Measurements from ENCODE around the gene CD63.

Gene CD63

DNA sequence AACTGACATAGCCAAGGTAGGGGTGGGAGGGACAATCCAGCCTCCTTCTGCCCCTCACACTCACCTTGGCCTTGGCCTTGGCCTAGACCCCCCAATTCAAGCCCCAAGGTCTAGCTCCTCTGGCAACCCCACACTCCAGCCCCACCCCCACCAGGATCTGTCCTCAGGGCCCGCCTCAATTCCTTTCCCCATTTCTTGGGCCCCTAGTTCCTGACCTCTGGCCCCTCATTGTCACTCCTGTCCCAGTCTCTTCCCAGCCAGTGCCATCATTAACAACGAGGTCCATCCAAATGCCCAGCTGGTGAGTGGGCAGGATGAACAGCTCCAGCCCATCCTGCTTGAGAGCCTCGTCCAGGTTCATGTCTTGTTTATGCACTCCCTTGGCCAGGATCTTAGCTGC is 7.3 kb upstream of the CD63 start:
- H3K9me2 ChIP-seq (replicated peaks; ENCODE audit: insufficient read depth, low read length): no peaks in the 10 kb centered on the region
- DNase-seq: no peak
- H2AFZ ChIP-seq (ENCODE audit: low read length): no peak overlapping the region
- TF ChIP-seq EZH2 (optimal IDR thresholded peaks at IDR 0.05; ENCODE audit: low read depth, low read length) (no peak), EZH2phosphoT487 (IDR thresholded peaks at IDR 0.05; ENCODE audit: low read length) (no peak)
- TF ChIP-seq, protein P1, sequence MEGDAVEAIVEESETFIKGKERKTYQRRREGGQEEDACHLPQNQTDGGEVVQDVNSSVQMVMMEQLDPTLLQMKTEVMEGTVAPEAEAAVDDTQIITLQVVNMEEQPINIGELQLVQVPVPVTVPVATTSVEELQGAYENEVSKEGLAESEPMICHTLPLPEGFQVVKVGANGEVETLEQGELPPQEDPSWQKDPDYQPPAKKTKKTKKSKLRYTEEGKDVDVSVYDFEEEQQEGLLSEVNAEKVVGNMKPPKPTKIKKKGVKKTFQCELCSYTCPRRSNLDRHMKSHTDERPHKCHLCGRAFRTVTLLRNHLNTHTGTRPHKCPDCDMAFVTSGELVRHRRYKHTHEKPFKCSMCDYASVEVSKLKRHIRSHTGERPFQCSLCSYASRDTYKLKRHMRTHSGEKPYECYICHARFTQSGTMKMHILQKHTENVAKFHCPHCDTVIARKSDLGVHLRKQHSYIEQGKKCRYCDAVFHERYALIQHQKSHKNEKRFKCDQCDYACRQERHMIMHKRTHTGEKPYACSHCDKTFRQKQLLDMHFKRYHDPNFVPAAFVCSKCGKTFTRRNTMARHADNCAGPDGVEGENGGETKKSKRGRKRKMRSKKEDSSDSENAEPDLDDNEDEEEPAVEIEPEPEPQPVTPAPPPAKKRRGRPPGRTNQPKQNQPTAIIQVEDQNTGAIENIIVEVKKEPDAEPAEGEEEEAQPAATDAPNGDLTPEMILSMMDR (IDR thresholded peaks at IDR 0.05; ENCODE audit: low read length): no peak
- no peaks in the 10 kb centered on the region for H3K27me3 ChIP-seq (replicated peaks; ENCODE audit: insufficient read depth, low read length)
- peaks cover 12% of the 10 kb centered on the region for H3K4me1 ChIP-seq (ENCODE audit: low read length)
- H3K9me3 ChIP-seq (replicated peaks; ENCODE audit: insufficient read depth, low read length): no peaks in the 10 kb centered on the region
- H3K36me3 ChIP-seq (replicated peaks; ENCODE audit: insufficient read depth, low read length): no peaks in the 10 kb centered on the region
- H3K27ac ChIP-seq (ENCODE audit: low read length): no peak overlapping the region
- no peaks in the 10 kb centered on the region for H3K79me2 ChIP-seq (ENCODE audit: low read length)
- H3K4me2 ChIP-seq (ENCODE audit: low read depth, low read length): no peak overlapping the region
- no peak overlapping the region for H3K4me3 ChIP-seq (ENCODE audit: low read length)
- no peaks in the 10 kb centered on the region for H4K20me1 ChIP-seq (ENCODE audit: insufficient read depth, low read length)
- H3F3A ChIP-seq (ENCODE audit: insufficient read depth, low read length): peaks cover 8% of the 10 kb centered on the region; the same call in 1 of the 2 replicates
- H3K9ac ChIP-seq (ENCODE audit: low read length): no peak overlapping the region

DNA sequence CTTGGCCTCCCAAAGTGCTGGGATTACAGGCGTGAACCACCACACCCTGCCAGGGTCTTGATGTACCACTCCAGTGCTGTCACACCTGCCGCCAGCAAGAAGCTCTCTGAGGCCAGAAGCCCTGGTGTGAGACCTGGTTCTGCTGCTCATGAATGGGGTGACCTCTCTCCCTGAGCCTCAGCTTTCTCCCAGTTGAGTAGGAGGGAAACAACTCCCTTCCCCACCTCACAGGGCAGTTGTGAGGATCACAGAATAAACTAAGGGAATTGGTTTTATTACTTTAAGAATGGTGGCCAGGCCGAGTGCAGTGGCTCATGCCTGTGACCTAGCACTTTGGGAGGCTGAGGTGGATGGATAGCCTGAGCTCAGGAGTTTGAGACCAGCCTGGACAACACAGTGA is 5.8 kb upstream of the CD63 start:
- H3F3A ChIP-seq (ENCODE audit: insufficient read depth, low read length): peaks cover 8% of the 10 kb centered on the region; the same call in 1 of the 2 replicates
- peaks cover 20% of the 10 kb centered on the region for H3K4me1 ChIP-seq (ENCODE audit: low read length)
- no peak overlapping the region for H2AFZ ChIP-seq (ENCODE audit: low read length)
- no peak overlapping the region for H3K27ac ChIP-seq (ENCODE audit: low read length)
- H3K4me3 ChIP-seq (ENCODE audit: low read length): no peak overlapping the region
- no peaks in the 10 kb centered on the region for H3K36me3 ChIP-seq (replicated peaks; ENCODE audit: insufficient read depth, low read length)
- no peaks in the 10 kb centered on the region for H3K9me3 ChIP-seq (replicated peaks; ENCODE audit: insufficient read depth, low read length)
- H3K9ac ChIP-seq (ENCODE audit: low read length): no peak overlapping the region
- H3K27me3 ChIP-seq (replicated peaks; ENCODE audit: insufficient read depth, low read length): no peaks in the 10 kb centered on the region
- no peaks in the 10 kb centered on the region for H4K20me1 ChIP-seq (ENCODE audit: insufficient read depth, low read length)
- DNase-seq: no peak
- TF ChIP-seq, protein P1 (IDR thresholded peaks at IDR 0.05; ENCODE audit: low read length): no peak
- H3K79me2 ChIP-seq (ENCODE audit: low read length): no peaks in the 10 kb centered on the region
- no peak overlapping the region for H3K4me2 ChIP-seq (ENCODE audit: low read depth, low read length)
- H3K9me2 ChIP-seq (replicated peaks; ENCODE audit: insufficient read depth, low read length): no peaks in the 10 kb centered on the region

DNA sequence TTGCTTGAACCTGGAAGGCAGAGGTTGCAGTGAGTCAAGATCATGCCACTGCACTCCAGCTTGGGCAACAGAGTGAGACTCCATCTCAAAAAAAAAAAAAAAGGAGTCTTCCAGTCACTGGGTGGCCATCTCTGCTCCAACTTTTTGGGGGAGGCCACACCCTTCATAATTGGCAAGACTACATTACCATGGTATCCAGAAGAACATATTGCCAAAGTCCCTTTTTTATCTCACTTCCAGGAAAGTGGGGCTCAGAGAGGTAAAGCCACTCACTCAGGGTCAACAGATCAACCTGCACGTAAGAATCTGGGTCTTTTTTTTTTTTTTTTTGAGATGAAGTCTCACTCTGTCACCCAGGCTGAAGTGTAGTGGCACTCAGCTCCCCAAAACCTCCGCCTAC is 5.0 kb upstream of the CD63 start:
- Histone ChIP-seq H3K9ac (ENCODE audit: low read length) (no peak overlapping the region), H3K9me3 (replicated peaks; ENCODE audit: insufficient read depth, low read length) (no peaks in the 10 kb centered on the region), H3K79me2 (ENCODE audit: low read length) (no peaks in the 10 kb centered on the region), H3K4me1 (ENCODE audit: low read length) (peaks cover 20% of the 10 kb centered on the region), H2AFZ (ENCODE audit: low read length) (no peak overlapping the region), H3K4me2 (ENCODE audit: low read depth, low read length) (no peak overlapping the region), H3K27me3 (replicated peaks; ENCODE audit: insufficient read depth, low read length) (no peaks in the 10 kb centered on the region), H3K9me2 (replicated peaks; ENCODE audit: insufficient read depth, low read length) (no peaks in the 10 kb centered on the region), H3K4me3 (ENCODE audit: low read length) (no peak overlapping the region), H3F3A (ENCODE audit: insufficient read depth, low read length) (peaks cover 8% of the 10 kb centered on the region; the same call in 1 of the 2 replicates), H3K27ac (ENCODE audit: low read length) (no peak overlapping the region), H3K36me3 (replicated peaks; ENCODE audit: insufficient read depth, low read length) (no peaks in the 10 kb centered on the region), H4K20me1 (ENCODE audit: insufficient read depth, low read length) (no peaks in the 10 kb centered on the region)
- TF ChIP-seq, protein P1 (IDR thresholded peaks at IDR 0.05; ENCODE audit: low read length): no peak
- TF ChIP-seq EZH2phosphoT487 (IDR thresholded peaks at IDR 0.05; ENCODE audit: low read length) (no peak), EZH2 (optimal IDR thresholded peaks at IDR 0.05; ENCODE audit: low read depth, low read length) (no peak)
- DNase-seq: no peak

Measured in MM.1S (cell line).